H1 (cell line): Measurements from ENCODE around the gene ABCA6.

Source experiments
- FOSL1 ChIP-seq: IDR thresholded peaks from 2 replicates; pipeline ENCODE4 v1.6.1; 2011; ENCODE audit warnings: mild to moderate bottlenecking, low read depth, low read length, moderate library complexity; ENCODE audit not compliant: insufficient read depth
- GTF2F1 ChIP-seq: IDR thresholded peaks from 2 replicates; pipeline ENCODE4 v1.6.1; 2012; ENCODE audit warnings: low read depth, low read length, improper control_type of control experiment, borderline replicate concordance
- HDAC2 ChIP-seq, 2 experiments: fragments of 300-600 bp in 1 of 2; sonication (generic) in 1 of 2; IDR thresholded peaks; 2 replicates each; pipeline ENCODE4 v1.6.1; 2011 to 2012; ENCODE audit warnings: low read depth in 2 of 2, low read length in 2 of 2, mild to moderate bottlenecking in 2 of 2, moderate library complexity in 2 of 2, borderline replicate concordance in 1 of 2, inconsistent platforms in 1 of 2
- RFX5 ChIP-seq: IDR thresholded peaks from 2 replicates; pipeline ENCODE4 v1.6.1; 2011; ENCODE audit warnings: low read depth, low read length, improper control_type of control experiment, borderline replicate concordance
- SP1 ChIP-seq: IDR thresholded peaks from 2 replicates; pipeline ENCODE4 v1.6.1; 2011; ENCODE audit warnings: low read depth, low read length
- ZNF274 ChIP-seq: IDR thresholded peaks from 2 replicates; pipeline ENCODE4 v1.7.0; 2012; ENCODE audit warnings: low read length, borderline replicate concordance; ENCODE audit errors: extremely low read depth
- TF ChIP-seq, protein P1 (sequence below), 3 experiments: IDR thresholded peaks; 1 replicate in 2 of 3; 2 replicates in 1 of 3; pipeline versions ENCODE4 v1.5.1 to v1.6.1; 2011; ENCODE audit warnings: low read length in 3 of 3, mild to moderate bottlenecking in 3 of 3, inconsistent platforms in 2 of 3, low read depth in 1 of 3, moderate library complexity in 1 of 3; ENCODE audit not compliant: insufficient read depth in 1 of 3; ENCODE audit errors: control extremely low read depth in 1 of 3

DNA sequence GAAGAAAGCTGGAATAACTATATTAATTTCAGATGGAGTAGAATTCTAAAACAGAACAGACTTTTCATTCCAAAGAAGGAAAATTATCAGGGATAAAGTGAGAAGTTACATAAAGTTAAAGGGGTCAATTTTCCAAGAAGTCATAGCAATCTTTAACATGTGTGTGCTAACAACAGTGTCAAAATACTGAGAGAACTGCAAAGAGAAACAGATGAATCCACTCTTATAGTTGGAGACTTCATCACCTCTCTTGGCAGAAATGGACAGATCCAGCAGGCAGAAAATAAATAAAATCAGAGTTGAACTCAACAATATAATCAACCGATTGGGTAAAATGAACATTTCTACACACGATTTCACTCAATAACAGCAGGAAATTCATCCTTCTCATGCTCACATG lies 86.4 kb downstream of the ABCA6 start:
- TF ChIP-seq SP1 (no peak), GTF2F1 (no peak), RFX5 (no peak), ZNF274 (no peak), FOSL1 (no peak), HDAC2 (IDR thresholded peaks at IDR 0.05; ENCODE audit: borderline replicate concordance in 1 of 2, low read depth in 2 of 2, low read length in 2 of 2) (no peak)
- TF ChIP-seq, protein P1, sequence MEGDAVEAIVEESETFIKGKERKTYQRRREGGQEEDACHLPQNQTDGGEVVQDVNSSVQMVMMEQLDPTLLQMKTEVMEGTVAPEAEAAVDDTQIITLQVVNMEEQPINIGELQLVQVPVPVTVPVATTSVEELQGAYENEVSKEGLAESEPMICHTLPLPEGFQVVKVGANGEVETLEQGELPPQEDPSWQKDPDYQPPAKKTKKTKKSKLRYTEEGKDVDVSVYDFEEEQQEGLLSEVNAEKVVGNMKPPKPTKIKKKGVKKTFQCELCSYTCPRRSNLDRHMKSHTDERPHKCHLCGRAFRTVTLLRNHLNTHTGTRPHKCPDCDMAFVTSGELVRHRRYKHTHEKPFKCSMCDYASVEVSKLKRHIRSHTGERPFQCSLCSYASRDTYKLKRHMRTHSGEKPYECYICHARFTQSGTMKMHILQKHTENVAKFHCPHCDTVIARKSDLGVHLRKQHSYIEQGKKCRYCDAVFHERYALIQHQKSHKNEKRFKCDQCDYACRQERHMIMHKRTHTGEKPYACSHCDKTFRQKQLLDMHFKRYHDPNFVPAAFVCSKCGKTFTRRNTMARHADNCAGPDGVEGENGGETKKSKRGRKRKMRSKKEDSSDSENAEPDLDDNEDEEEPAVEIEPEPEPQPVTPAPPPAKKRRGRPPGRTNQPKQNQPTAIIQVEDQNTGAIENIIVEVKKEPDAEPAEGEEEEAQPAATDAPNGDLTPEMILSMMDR (IDR thresholded peaks at IDR 0.05; ENCODE audit: control extremely low read depth in 1 of 3, insufficient read depth in 1 of 3, low read depth in 1 of 3, low read length in 3 of 3) = no peak
